ENCODE results near the gene QRICH2.

Gene QRICH2

DNA sequence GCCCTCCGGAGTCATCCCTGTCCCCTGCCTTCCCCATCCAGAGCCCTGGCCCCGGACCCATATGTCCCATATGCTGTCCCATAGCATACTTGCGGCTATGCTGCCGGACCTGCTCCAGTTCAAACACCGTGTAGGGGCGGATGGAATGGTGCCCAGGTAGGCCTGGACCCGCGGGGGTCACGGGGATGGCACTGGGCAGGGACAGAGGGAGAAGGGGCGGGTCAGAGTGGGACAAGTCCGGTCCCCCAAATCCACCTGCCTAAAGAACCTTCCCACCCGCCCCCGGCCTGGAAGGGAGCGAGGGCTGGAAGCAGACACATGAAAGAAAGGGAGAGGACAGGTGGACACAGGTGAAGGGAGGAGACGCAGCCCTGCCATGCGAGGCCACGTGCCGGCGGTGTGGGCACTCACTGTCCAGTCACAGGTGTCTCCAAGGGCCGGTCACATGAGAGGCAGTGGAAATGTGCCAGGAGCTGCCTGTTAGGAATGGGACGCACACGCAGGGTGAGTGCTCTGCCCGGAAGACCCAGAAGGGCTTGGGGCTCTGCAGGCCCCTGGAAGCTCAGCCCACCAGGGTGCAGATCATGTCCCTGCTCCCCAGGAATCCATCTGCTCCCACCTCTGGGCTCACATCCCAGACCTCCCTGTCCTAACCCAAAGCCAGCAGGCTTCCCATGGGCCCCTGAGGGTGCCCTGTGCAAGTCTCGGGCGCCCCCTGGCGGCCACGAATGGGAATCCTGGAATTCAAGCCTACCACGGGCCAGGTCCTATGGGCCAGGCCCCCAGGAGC is 28.9 kb downstream of the QRICH2 start:
- DNase-seq, result peak; percentile 66 to 76 (median 67)
- Histone ChIP-seq H3K4me1 (ENCODE audit: control extremely low read depth in 1 of 4, control insufficient read depth in 4 of 4, insufficient read depth in 4 of 4, low read length in 3 of 4) (peaks cover 0 to 28% (median 6%) of the 10 kb centered on the region in 4 experiments), H3K27me3 (replicated peaks in 2 of 5; ENCODE audit: control insufficient read depth in 4 of 5, insufficient read depth in 5 of 5, low read length in 4 of 5) (no peaks in the 10 kb centered on the region), H3K27ac (ENCODE audit: insufficient read depth in 1 of 2, low read depth in 1 of 2, low read length in 2 of 2, poor library complexity in 1 of 2, severe bottlenecking in 2 of 2) (no peak overlapping the region), H3K36me3 (ENCODE audit: control insufficient read depth in 4 of 4, insufficient read depth in 4 of 4, low read length in 3 of 4) (peaks cover 0 to 3% (median 0%) of the 10 kb centered on the region in 4 experiments), H3K9me3 (ENCODE audit: control extremely low read depth in 1 of 5, control insufficient read depth in 4 of 5, insufficient read depth in 2 of 5, low read depth in 1 of 5, low read length in 4 of 5) (no peaks in the 10 kb centered on the region), H3K4me3 (ENCODE audit: control insufficient read depth in 1 of 7, extremely low read depth in 1 of 7, insufficient read depth in 4 of 7, low read depth in 2 of 7, low read length in 6 of 7) (no peak overlapping the region)
- CTCF ChIA-PET, result interaction anchor here (0.5 to 6.1 kb wide), 50 partner anchors 8 to 429 kb away, joined by 3 to 110 read pairs (median 4); partner anchors contain the start of gene FOXJ1
- 74% methylated on average over 25 of the region's 28 CpGs for whole genome bisulfite sequencing (ENCODE audit: insufficient coverage)
- POLR2A ChIA-PET, result no interaction called here

DNA sequence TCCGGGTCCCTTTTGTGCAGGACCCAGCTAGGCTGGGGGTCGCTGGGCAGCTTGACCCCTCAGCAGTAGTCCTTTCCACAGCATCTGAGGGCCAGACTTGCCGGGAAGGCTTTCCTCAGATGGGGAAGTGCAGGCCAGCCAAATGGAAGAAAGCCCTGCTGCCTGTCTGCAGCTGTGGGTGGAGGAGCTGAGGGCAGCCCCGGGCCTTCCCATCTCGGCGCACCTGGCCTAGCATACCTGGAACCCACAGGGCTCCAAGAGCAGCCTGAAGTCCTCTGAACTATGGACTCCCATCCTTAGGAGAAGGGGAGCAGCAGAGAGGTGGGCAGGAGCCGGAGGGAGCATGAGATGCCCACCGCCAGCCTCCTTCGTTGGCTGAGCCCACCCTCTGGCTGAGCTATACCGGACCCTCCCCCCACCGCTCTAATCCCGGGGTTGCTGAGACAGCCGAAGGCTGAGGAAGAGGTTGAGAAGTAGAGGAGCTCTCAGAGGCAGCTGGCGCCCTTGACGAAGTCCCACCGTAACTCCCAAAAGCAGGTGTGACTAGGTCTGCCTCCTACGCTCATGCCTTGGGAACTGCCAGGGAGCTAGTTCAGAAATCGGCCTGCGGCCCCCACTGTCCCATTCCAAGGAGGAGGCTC is 29.7 kb downstream of the QRICH2 start:
- POLR2A ChIA-PET, result no interaction called here
- CTCF ChIA-PET, result interaction anchor here (0.5 to 6.1 kb wide), 16 partner anchors 10 to 159 kb away, joined by 3 to 110 read pairs (median 7); partner anchors contain the start of gene FOXJ1
- no peaks in the 10 kb centered on the region for H3K27me3 ChIP-seq (replicated peaks in 2 of 5; ENCODE audit: control insufficient read depth in 4 of 5, insufficient read depth in 5 of 5, low read length in 4 of 5)
- no peak overlapping the region for H3K27ac ChIP-seq (ENCODE audit: insufficient read depth in 1 of 2, low read depth in 1 of 2, low read length in 2 of 2, poor library complexity in 1 of 2, severe bottlenecking in 2 of 2)
- no peak overlapping the region for H3K4me3 ChIP-seq (ENCODE audit: control insufficient read depth in 1 of 7, extremely low read depth in 1 of 7, insufficient read depth in 4 of 7, low read depth in 2 of 7, low read length in 6 of 7)
- H3K4me1 ChIP-seq (ENCODE audit: control extremely low read depth in 1 of 4, control insufficient read depth in 4 of 4, insufficient read depth in 4 of 4, low read length in 3 of 4), result peaks cover 0 to 34% (median 14%) of the 10 kb centered on the region in 4 experiments
- peaks cover 0 to 3% (median 0%) of the 10 kb centered on the region in 4 experiments for H3K36me3 ChIP-seq (ENCODE audit: control insufficient read depth in 4 of 4, insufficient read depth in 4 of 4, low read length in 3 of 4)
- H3K9me3 ChIP-seq (ENCODE audit: control extremely low read depth in 1 of 5, control insufficient read depth in 4 of 5, insufficient read depth in 2 of 5, low read depth in 1 of 5, low read length in 4 of 5), result no peaks in the 10 kb centered on the region
- DNase-seq, result no peak
- 98% methylated on average over 14 of the region's 19 CpGs for WGBS (ENCODE audit: insufficient coverage)

DNA sequence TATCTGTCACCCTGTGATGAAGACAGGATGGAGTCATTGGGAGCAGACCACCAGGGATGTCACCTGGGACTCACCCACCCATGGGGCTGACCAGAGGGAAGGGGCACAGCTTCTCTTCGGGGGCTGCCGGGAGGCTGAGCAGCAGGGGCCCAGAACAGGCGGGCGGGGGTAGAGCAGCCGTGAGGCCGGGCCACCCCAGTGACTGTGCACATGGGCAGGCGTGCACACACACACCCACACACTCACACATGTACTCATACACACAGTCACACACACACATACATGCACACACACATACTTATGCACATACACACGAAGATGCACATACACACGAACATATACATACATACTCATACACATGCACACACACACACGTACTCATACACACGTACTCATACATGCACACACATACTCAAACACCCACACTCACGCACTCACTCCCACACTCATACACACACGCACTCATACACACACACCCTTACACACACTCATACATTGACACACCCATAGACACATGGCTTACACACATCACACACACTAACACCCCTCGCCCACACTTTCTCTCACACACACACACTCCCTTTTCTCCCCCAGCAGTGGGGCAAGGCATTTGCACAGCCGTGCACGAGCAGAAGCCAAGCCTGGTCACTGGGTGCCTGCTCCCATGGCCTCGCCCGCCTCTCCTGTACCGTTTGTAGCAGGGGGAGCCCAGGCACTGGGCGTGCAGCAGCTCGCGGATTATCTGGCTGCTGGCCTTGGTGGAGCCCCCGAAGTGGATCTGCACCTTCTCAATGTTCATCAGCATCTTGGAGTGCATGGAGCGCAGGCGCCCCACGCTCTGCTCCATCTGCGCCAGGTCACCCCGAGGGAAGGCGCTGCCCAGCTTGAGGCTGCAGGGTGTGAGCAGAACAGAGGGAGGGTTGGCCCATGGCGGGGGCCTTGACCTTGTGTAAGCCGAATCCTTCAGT is 30.5 kb downstream of the QRICH2 start:
- Histone ChIP-seq H3K36me3 (ENCODE audit: control insufficient read depth in 4 of 4, insufficient read depth in 4 of 4, low read length in 3 of 4) (peaks cover 0 to 3% (median 0%) of the 10 kb centered on the region in 4 experiments), H3K9me3 (ENCODE audit: control extremely low read depth in 1 of 5, control insufficient read depth in 4 of 5, insufficient read depth in 2 of 5, low read depth in 1 of 5, low read length in 4 of 5) (no peaks in the 10 kb centered on the region), H3K4me1 (ENCODE audit: control extremely low read depth in 1 of 4, control insufficient read depth in 4 of 4, insufficient read depth in 4 of 4, low read length in 3 of 4) (peaks cover 0 to 39% (median 22%) of the 10 kb centered on the region in 4 experiments), H3K27me3 (replicated peaks in 2 of 5; ENCODE audit: control insufficient read depth in 4 of 5, insufficient read depth in 5 of 5, low read length in 4 of 5) (no peaks in the 10 kb centered on the region), H3K4me3 (ENCODE audit: control insufficient read depth in 1 of 7, extremely low read depth in 1 of 7, insufficient read depth in 4 of 7, low read depth in 2 of 7, low read length in 6 of 7) (no peak overlapping the region), H3K27ac (ENCODE audit: insufficient read depth in 1 of 2, low read depth in 1 of 2, low read length in 2 of 2, poor library complexity in 1 of 2, severe bottlenecking in 2 of 2) (no peak overlapping the region)
- DNase-seq, result no peak
- ChIA-PET CTCF (interaction anchor here (0.5 to 6.1 kb wide), 13 partner anchors 9 to 158 kb away, joined by 3 to 110 read pairs (median 4); partner anchors contain the start of gene FOXJ1), POLR2A (interaction anchor here (0.6 kb wide), 1 partner anchor 113 kb away, joined by 3 read pairs; no protein-coding TSS in a partner anchor)
- 98% methylated on average over 28 of the region's 31 CpGs for WGBS (ENCODE audit: insufficient coverage)

DNA sequence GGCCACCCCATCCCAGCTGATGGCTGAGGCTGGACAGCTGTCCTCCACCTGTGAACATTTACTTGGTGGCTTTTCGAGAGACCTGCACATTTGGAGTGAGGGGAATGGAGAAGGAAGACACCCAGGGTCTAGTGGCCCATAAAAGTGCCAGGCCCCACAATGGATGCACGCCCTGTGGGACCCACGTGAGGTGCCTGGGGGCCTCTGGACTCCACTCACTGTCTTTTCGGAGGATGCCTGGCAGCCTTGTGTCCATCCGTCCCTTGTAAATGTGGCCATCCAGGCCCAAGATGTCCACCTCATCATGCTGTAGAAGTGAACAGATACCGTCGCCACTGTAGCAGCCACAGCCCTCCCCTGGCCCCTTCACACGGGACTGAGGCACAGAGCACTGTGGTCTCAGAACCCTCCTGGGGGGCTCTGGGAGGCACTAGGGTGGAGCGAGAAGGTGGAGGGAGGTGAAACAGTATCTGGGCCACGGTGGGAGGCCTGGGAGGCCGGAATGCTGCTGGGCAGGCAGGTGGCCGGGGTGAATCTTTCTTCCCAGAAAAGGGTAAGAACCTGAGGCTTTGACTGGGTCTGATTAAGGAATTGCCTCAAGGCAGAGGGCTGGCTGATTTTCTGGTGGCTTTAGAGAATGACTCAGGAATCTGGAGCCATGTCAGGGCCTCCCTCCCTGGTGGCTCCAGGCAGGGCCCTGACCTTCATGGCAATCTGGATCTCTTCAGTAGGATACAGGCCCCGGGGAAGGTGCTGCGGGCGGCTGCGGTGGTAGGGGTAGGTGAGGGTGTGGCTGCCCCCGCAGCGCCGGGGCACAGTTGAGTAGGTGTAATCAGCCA is 31.4 kb downstream of the QRICH2 start:
- H3K4me1 ChIP-seq (ENCODE audit: control extremely low read depth in 1 of 4, control insufficient read depth in 4 of 4, insufficient read depth in 4 of 4, low read length in 3 of 4), result peaks cover 0 to 48% (median 31%) of the 10 kb centered on the region in 4 experiments
- CTCF ChIA-PET, result interaction anchor here (1.4 to 4.0 kb wide), 4 partner anchors 13 to 262 kb away, joined by 3 to 27 read pairs (median 5); partner anchors contain the start of gene FOXJ1
- POLR2A ChIA-PET, result no interaction called here
- H3K27me3 ChIP-seq (replicated peaks in 2 of 5; ENCODE audit: control insufficient read depth in 4 of 5, insufficient read depth in 5 of 5, low read length in 4 of 5), result no peaks in the 10 kb centered on the region
- no peak for DNase-seq
- H3K36me3 ChIP-seq (ENCODE audit: control insufficient read depth in 4 of 4, insufficient read depth in 4 of 4, low read length in 3 of 4), result peaks cover 0 to 3% (median 0%) of the 10 kb centered on the region in 4 experiments
- H3K9me3 ChIP-seq (ENCODE audit: control extremely low read depth in 1 of 5, control insufficient read depth in 4 of 5, insufficient read depth in 2 of 5, low read depth in 1 of 5, low read length in 4 of 5), result no peaks in the 10 kb centered on the region
- H3K27ac ChIP-seq (ENCODE audit: insufficient read depth in 1 of 2, low read depth in 1 of 2, low read length in 2 of 2, poor library complexity in 1 of 2, severe bottlenecking in 2 of 2), result no peak overlapping the region
- no peak overlapping the region for H3K4me3 ChIP-seq (ENCODE audit: control insufficient read depth in 1 of 7, extremely low read depth in 1 of 7, insufficient read depth in 4 of 7, low read depth in 2 of 7, low read length in 6 of 7)
- WGBS (ENCODE audit: insufficient coverage), result 96% methylated on average over 17 of the region's 19 CpGs

DNA sequence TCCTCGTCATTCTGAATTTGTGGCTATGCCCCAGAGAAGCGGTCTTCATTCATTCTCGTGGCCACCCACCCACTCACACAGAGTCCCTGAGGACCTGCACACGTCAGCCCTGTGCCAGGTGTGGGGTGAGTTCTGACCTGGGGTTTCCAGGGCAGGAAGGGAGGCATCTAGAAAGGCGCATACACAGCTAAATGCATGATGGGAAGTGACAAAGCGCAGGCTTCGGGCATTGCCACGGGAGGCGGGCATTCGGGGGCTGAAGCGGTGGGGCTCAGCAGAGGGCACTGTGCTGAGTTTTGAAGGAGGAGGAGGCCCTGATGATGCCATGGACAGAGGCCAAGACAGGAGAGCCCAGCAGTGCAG is 32.0 kb downstream of the QRICH2 start:
- H3K4me1 ChIP-seq (ENCODE audit: control extremely low read depth in 1 of 4, control insufficient read depth in 4 of 4, insufficient read depth in 4 of 4, low read length in 3 of 4), result peaks cover 0 to 55% (median 37%) of the 10 kb centered on the region in 4 experiments
- ChIA-PET POLR2A (no interaction called here), CTCF (interaction anchor here (1.4 to 2.4 kb wide), 4 partner anchors 12 to 261 kb away, joined by 3 to 6 read pairs (median 5); no protein-coding TSS in a partner anchor)
- no peak overlapping the region for H3K4me3 ChIP-seq (ENCODE audit: control insufficient read depth in 1 of 7, extremely low read depth in 1 of 7, insufficient read depth in 4 of 7, low read depth in 2 of 7, low read length in 6 of 7)
- no peaks in the 10 kb centered on the region for H3K27me3 ChIP-seq (replicated peaks in 2 of 5; ENCODE audit: control insufficient read depth in 4 of 5, insufficient read depth in 5 of 5, low read length in 4 of 5)
- peak in 1 of 3 donors; percentile 35 for DNase-seq
- 71% methylated on average over 7 of the region's 11 CpGs for WGBS (ENCODE audit: insufficient coverage)
- H3K36me3 ChIP-seq (ENCODE audit: control insufficient read depth in 4 of 4, insufficient read depth in 4 of 4, low read length in 3 of 4), result peaks cover 0 to 5% (median 2%) of the 10 kb centered on the region in 4 experiments
- no peak overlapping the region for H3K27ac ChIP-seq (ENCODE audit: insufficient read depth in 1 of 2, low read depth in 1 of 2, low read length in 2 of 2, poor library complexity in 1 of 2, severe bottlenecking in 2 of 2)
- no peaks in the 10 kb centered on the region for H3K9me3 ChIP-seq (ENCODE audit: control extremely low read depth in 1 of 5, control insufficient read depth in 4 of 5, insufficient read depth in 2 of 5, low read depth in 1 of 5, low read length in 4 of 5)
